Liver (tissue), 9 donors: Measurements from ENCODE around the gene LDLRAD4. TPM values are rescaled to one million over a fixed set of nuclear protein-coding genes. Genes with fewer than 3 reads are reported as not detected.

Experiments used
- DNase-seq: peaks from one replicate; pipeline ENCODE4 v3.0.0-alpha.2; 2017; ENCODE audit warnings: low spot score
- H3K27ac ChIP-seq, 2 donors: one replicate each; pipeline ENCODE4 v1.7.0; 2013; ENCODE audit warnings: inconsistent platforms in 2 of 2, low read length in 2 of 2, control low read depth in 1 of 2, low read depth in 1 of 2, mild to moderate bottlenecking in 1 of 2
- H3K27me3 ChIP-seq, 4 donors: one replicate each; pipeline versions ENCODE4 v1.6.1 to v1.7.0; 2013; ENCODE audit warnings: low read length in 3 of 4, inconsistent platforms in 1 of 4, mild to moderate bottlenecking in 1 of 4, moderate library complexity in 1 of 4; ENCODE audit not compliant: control insufficient read depth in 4 of 4, insufficient read depth in 4 of 4
- H3K36me3 ChIP-seq, 4 donors: one replicate each; pipeline versions ENCODE4 v1.6.1 to v1.7.0; 2013; ENCODE audit warnings: low read length in 3 of 4, mild to moderate bottlenecking in 3 of 4, low read depth in 1 of 4, moderate library complexity in 1 of 4; ENCODE audit not compliant: control insufficient read depth in 4 of 4, insufficient read depth in 3 of 4
- H3K4me1 ChIP-seq, 4 donors: one replicate each; pipeline versions ENCODE4 v1.6.1 to v1.7.0; 2013; ENCODE audit warnings: low read length in 3 of 4, mild to moderate bottlenecking in 3 of 4, moderate library complexity in 1 of 4; ENCODE audit not compliant: control insufficient read depth in 4 of 4, insufficient read depth in 4 of 4
- H3K4me3 ChIP-seq, 3 donors: one replicate each; pipeline versions ENCODE4 v1.6.1 to v1.7.0; 2013; ENCODE audit warnings: low read length in 3 of 3, control low read depth in 1 of 3, low read depth in 1 of 3, mild to moderate bottlenecking in 1 of 3
- H3K9ac ChIP-seq, 2 donors: one replicate each; pipeline ENCODE4 v1.7.0; 2013; ENCODE audit warnings: low read length in 2 of 2, mild to moderate bottlenecking in 2 of 2, moderate library complexity in 2 of 2, control low read depth in 1 of 2, low read depth in 1 of 2
- H3K9me3 ChIP-seq, 4 donors: one replicate each; pipeline versions ENCODE4 v1.6.1 to v1.7.0; 2013; ENCODE audit warnings: low read length in 3 of 4; ENCODE audit not compliant: control insufficient read depth in 4 of 4
- FOXA2 ChIP-seq: IDR thresholded peaks from 2 replicates; pipeline ENCODE4 v1.6.1; 2016; ENCODE audit warnings: antibody characterized with exemption
- GABPA ChIP-seq, 2 donors: IDR thresholded peaks in 1 of 2; conservative IDR thresholded peaks in 1 of 2; 2 replicates each; pipeline ENCODE4 v1.6.1; 2016; ENCODE audit warnings: antibody characterized with exemption in 2 of 2, mild to moderate bottlenecking in 1 of 2, moderate library complexity in 1 of 2
- HNF4A ChIP-seq, 2 donors: conservative IDR thresholded peaks; 2 replicates each; pipeline ENCODE4 v1.6.1; 2016; ENCODE audit warnings: antibody characterized with exemption in 2 of 2, mild to moderate bottlenecking in 2 of 2
- HNF4G ChIP-seq: IDR thresholded peaks from 2 replicates; pipeline ENCODE4 v1.6.1; 2016; ENCODE audit warnings: antibody characterized with exemption
- JUND ChIP-seq, 2 donors: IDR thresholded peaks; 2 replicates each; pipeline ENCODE4 v1.6.1; 2016; ENCODE audit warnings: antibody characterized with exemption in 2 of 2
- RAD21 ChIP-seq, 2 donors: IDR thresholded peaks; 2 replicates each; pipeline ENCODE4 v1.6.1; 2016; ENCODE audit warnings: antibody characterized with exemption in 2 of 2, mild to moderate bottlenecking in 2 of 2
- RXRA ChIP-seq, 2 donors: IDR thresholded peaks; 2 replicates each; pipeline ENCODE4 v1.6.1; 2017 to 2018; ENCODE audit warnings: antibody characterized with exemption in 2 of 2, mild to moderate bottlenecking in 1 of 2
- SP1 ChIP-seq: IDR thresholded peaks from 2 replicates; pipeline ENCODE4 v1.6.1; 2018; ENCODE audit warnings: antibody characterized with exemption, mild to moderate bottlenecking
- TAF1 ChIP-seq: conservative IDR thresholded peaks from 2 replicates; pipeline ENCODE4 v1.6.1; 2016; ENCODE audit warnings: antibody characterized with exemption, mild to moderate bottlenecking
- YY1 ChIP-seq: IDR thresholded peaks from 2 replicates; pipeline ENCODE4 v1.6.1; 2016; ENCODE audit warnings: antibody characterized with exemption, mild to moderate bottlenecking
- WGBS: extraction: QIAGEN DNeasy Blood & Tissue Kit; methylation state at CpG from one replicate; pipeline ENCODE4 v1.1.7; 2013; 5-methylcytosine and 5-hydroxymethylcytosine counted together
- polyA plus RNA-seq, 2 donors: library from polyadenylated mRNA; stranded (reverse) in 1 of 2; unstranded in 1 of 2; fragments of 200-250 nt in 1 of 2; fragments of >200 nt in 1 of 2; fragmentation: Nextera tagmentation in 1 of 2; extraction: Ambion mirVana in 1 of 2; gene quantifications; one replicate each; pipeline versions ENCODE4 v1.2.1 to v1.2.3, GENCODE V29; 2013 to 2015
- total RNA-seq, 2 donors: library from RNA; depleted of rRNA; stranded (reverse); fragments of >200 nt; gene quantifications; one replicate each; pipeline ENCODE4 v1.2.3, GENCODE V29; 2014
- TF ChIP-seq, protein P1 (sequence below): IDR thresholded peaks from 2 replicates; pipeline ENCODE4 v1.6.1; 2016; ENCODE audit warnings: antibody characterized with exemption
- TF ChIP-seq, protein P2 (sequence below): IDR thresholded peaks from 2 replicates; pipeline ENCODE4 v1.6.1; 2016; ENCODE audit warnings: antibody characterized with exemption
- TF ChIP-seq, protein P3 (sequence below): IDR thresholded peaks from 2 replicates; pipeline ENCODE4 v1.6.1; 2016; ENCODE audit warnings: antibody characterized with exemption, mild to moderate bottlenecking
- TF ChIP-seq, protein P4 (sequence below): fragments of 150-350 bp; IDR thresholded peaks from 2 replicates; pipeline ENCODE4 v1.5.1; 2017; ENCODE audit warnings: improper control_type of control experiment, low read depth, low read length; ENCODE audit not compliant: missing input control
- donor health status: healthy.
- donor health status: healthy.
- donor health status: healthy.
- donor health status: healthy.
- donor health status: healthy.

LDLRAD4 gene
- total and polyA plus RNA-seq, 4 donors: 4.8 to 41.7 (median 12.7) TPM

DNA sequence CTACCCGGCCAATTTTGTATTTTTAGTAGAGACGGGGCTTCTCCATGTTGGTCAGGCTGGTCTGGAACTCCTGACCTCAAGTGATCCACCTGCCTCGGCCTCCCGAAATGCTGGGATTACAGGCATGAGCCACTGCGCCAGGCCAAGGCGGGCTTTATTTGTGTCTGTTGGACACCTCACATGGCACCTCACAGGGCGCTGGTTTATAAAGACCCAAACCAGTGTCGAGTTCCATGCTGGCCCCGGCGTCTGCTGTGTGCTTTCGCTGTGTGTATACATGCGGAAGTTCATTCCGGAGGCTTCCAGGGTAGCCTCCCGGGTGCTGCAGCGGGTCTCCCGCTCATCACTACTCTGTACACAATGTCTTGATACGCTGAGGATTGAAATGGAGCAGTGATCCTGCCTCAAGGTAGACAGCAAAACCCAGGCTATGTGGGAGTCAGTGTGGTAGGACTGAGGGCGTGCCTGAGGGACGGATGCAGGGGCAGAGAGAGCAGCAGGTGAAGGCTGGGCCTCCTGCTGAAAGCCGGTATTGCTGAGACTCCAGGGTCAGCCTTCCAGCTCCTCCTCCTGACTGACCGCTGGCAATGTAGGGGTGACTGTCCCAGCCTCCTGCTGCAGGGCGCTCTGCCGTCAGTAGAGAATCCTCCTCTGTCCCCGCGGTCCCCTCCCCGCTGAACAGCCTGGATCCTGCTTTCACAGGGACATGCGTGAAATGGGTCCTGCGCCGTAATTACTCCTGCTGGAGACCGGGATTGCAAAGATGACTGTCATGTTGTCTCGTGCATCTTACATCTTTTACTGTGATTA lies 22.7 kb downstream of the LDLRAD4 start:
- H3K9ac ChIP-seq: no peak overlapping the region
- no peak for DNase-seq
- no peaks in the 10 kb centered on the region for H3K36me3 ChIP-seq
- H3K27me3 ChIP-seq: no peaks in the 10 kb centered on the region
- no peak for TF ChIP-seq RXRA (IDR thresholded peaks at IDR 0.05)
- TF ChIP-seq, protein P1, sequence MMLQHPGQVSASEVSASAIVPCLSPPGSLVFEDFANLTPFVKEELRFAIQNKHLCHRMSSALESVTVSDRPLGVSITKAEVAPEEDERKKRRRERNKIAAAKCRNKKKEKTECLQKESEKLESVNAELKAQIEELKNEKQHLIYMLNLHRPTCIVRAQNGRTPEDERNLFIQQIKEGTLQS: no peak
- no peak for TF ChIP-seq HNF4A (conservative IDR thresholded peaks at IDR 0.05)
- TF ChIP-seq FOXA2: no peak
- TF ChIP-seq TAF1: no peak
- TF ChIP-seq, protein P2, sequence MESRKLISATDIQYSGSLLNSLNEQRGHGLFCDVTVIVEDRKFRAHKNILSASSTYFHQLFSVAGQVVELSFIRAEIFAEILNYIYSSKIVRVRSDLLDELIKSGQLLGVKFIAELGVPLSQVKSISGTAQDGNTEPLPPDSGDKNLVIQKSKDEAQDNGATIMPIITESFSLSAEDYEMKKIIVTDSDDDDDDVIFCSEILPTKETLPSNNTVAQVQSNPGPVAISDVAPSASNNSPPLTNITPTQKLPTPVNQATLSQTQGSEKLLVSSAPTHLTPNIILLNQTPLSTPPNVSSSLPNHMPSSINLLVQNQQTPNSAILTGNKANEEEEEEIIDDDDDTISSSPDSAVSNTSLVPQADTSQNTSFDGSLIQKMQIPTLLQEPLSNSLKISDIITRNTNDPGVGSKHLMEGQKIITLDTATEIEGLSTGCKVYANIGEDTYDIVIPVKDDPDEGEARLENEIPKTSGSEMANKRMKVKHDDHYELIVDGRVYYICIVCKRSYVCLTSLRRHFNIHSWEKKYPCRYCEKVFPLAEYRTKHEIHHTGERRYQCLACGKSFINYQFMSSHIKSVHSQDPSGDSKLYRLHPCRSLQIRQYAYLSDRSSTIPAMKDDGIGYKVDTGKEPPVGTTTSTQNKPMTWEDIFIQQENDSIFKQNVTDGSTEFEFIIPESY: no peak
- H3K27ac ChIP-seq: no peak overlapping the region
- no peak overlapping the region for H3K4me3 ChIP-seq
- no peaks in the 10 kb centered on the region for H3K9me3 ChIP-seq
- peaks cover 0 to 7% (median 6%) of the 10 kb centered on the region in 4 donors for H3K4me1 ChIP-seq
- 97% methylated on average over 31 of the region's 31 CpGs for WGBS

DNA sequence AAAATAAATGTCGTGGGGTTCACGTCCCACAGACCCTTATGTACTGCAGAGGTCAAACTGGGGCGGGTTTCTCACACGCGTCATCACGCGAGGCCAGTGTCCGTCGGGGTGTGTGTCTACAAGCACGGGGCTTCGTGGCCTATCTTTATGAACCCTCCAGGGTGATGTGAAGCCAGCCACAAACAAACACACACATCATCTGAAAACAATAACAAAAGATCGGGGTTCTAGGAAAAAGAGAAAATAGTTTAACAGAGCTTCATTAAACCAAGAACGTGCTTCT lies 23.3 kb downstream of the LDLRAD4 start:
- H3K27me3 ChIP-seq: no peaks in the 10 kb centered on the region
- DNase-seq: no peak
- H3K4me1 ChIP-seq: peaks cover 0 to 12% (median 8%) of the 10 kb centered on the region in 4 donors
- TF ChIP-seq HNF4A (conservative IDR thresholded peaks at IDR 0.05): no peak
- no peak for TF ChIP-seq HNF4G
- 97% methylated on average over 13 of the region's 13 CpGs for WGBS
- H3K36me3 ChIP-seq: no peaks in the 10 kb centered on the region
- H3K27ac ChIP-seq: no peak overlapping the region
- H3K9me3 ChIP-seq: no peaks in the 10 kb centered on the region
- H3K9ac ChIP-seq: no peak overlapping the region
- no peak overlapping the region for H3K4me3 ChIP-seq

DNA sequence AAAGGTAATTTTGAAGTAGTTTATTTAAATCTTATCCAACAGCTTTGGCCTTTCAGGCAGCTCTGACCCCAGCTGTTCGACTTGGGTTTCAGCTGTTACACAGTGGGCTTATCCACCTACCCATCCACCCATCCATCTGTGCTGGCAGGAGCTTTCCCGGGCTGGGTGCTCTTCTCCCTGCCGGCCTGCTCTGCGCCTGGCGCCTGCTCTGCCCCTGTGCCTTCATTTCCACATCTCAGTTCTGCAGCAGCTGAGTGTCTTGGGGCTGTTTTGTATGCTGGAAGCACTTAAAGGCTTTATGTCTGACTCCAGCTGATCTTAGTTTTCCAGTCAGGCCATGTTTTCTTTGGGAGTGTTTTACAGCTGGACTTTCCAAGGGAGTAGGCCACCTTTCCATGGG lies 24.2 kb downstream of the LDLRAD4 start:
- DNase-seq: no peak
- WGBS: 96% methylated on average over 5 of the region's 5 CpGs
- H3K4me1 ChIP-seq: peaks cover 0 to 16% (median 10%) of the 10 kb centered on the region in 4 donors
- TF ChIP-seq YY1 (no peak), RXRA (IDR thresholded peaks at IDR 0.05) (no peak), TAF1 (no peak), RAD21 (IDR thresholded peaks at IDR 0.05) (no peak), SP1 (no peak), JUND (IDR thresholded peaks at IDR 0.05) (no peak), GABPA (IDR thresholded peaks at IDR 0.05 in 1 of 2, conservative IDR thresholded peaks at IDR 0.05 in 1 of 2) (no peak), HNF4G (no peak), HNF4A (conservative IDR thresholded peaks at IDR 0.05) (no peak)
- TF ChIP-seq, protein P3, sequence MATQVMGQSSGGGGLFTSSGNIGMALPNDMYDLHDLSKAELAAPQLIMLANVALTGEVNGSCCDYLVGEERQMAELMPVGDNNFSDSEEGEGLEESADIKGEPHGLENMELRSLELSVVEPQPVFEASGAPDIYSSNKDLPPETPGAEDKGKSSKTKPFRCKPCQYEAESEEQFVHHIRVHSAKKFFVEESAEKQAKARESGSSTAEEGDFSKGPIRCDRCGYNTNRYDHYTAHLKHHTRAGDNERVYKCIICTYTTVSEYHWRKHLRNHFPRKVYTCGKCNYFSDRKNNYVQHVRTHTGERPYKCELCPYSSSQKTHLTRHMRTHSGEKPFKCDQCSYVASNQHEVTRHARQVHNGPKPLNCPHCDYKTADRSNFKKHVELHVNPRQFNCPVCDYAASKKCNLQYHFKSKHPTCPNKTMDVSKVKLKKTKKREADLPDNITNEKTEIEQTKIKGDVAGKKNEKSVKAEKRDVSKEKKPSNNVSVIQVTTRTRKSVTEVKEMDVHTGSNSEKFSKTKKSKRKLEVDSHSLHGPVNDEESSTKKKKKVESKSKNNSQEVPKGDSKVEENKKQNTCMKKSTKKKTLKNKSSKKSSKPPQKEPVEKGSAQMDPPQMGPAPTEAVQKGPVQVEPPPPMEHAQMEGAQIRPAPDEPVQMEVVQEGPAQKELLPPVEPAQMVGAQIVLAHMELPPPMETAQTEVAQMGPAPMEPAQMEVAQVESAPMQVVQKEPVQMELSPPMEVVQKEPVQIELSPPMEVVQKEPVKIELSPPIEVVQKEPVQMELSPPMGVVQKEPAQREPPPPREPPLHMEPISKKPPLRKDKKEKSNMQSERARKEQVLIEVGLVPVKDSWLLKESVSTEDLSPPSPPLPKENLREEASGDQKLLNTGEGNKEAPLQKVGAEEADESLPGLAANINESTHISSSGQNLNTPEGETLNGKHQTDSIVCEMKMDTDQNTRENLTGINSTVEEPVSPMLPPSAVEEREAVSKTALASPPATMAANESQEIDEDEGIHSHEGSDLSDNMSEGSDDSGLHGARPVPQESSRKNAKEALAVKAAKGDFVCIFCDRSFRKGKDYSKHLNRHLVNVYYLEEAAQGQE: no peak
- TF ChIP-seq, protein P4, sequence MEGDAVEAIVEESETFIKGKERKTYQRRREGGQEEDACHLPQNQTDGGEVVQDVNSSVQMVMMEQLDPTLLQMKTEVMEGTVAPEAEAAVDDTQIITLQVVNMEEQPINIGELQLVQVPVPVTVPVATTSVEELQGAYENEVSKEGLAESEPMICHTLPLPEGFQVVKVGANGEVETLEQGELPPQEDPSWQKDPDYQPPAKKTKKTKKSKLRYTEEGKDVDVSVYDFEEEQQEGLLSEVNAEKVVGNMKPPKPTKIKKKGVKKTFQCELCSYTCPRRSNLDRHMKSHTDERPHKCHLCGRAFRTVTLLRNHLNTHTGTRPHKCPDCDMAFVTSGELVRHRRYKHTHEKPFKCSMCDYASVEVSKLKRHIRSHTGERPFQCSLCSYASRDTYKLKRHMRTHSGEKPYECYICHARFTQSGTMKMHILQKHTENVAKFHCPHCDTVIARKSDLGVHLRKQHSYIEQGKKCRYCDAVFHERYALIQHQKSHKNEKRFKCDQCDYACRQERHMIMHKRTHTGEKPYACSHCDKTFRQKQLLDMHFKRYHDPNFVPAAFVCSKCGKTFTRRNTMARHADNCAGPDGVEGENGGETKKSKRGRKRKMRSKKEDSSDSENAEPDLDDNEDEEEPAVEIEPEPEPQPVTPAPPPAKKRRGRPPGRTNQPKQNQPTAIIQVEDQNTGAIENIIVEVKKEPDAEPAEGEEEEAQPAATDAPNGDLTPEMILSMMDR: no peak
- no peaks in the 10 kb centered on the region for H3K9me3 ChIP-seq
- no peak overlapping the region for H3K27ac ChIP-seq
- H3K27me3 ChIP-seq: no peaks in the 10 kb centered on the region
- no peak overlapping the region for H3K4me3 ChIP-seq
- no peaks in the 10 kb centered on the region for H3K36me3 ChIP-seq
- H3K9ac ChIP-seq: no peak overlapping the region
